DMS153 treated with DMSO at 0.1 percent for 48 hours (cell line): ENCODE measurements around the gene RNASE1.
"Not testable (repeated sequence)": the region's sequence is repeated elsewhere in the genome, so short reads cannot be mapped to it uniquely, and the experiment has no call there.

Source experiments
- DNase-seq: peaks from one replicate; lab custom pipeline; 2025; ENCODE audit not compliant: unreplicated experiment; lab: John Stamatoyannopoulos, UW

RNASE1 gene

DNA sequence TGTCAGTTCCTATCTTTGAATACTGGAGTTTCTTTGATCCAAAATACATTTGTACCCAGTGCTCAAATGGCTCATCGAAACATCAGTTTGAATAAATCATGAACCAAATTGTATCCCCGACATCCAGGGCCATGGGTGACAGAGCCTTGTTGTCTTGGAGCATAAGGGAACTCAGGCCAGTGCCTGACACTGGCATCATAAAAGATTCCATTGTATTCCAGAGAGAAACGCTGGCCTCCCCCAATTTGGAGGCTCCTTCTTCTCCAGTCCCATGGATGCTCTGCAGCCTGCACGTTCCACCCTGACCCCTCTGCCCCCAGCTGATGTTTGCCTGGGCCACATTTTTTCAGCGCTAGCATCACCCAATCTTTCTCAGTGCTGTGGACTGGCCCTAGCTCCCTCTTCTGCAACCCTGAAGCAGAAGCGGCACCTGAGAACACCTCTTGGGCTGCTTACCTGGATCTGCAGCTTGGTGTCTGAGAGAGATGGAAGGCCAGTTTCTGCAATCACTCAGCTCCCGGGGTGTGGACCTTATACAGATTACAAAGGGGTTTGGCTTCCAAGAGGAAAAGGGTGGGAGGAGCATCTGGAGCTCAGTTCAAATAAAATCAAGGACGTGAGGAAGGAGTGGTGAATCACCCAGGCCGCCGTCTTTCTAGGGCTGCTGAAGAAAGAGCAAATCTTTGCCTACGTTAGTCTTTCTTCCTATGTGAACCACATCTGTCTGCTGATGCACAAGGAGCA is at the start of gene RNASE1:
RNASE1 (minus strand) TSS at position 504 of the 744 bp plus-strand sequence. CDS start 776 bp downstream, outside the sequence.
- no peak for DNase-seq

DNA sequence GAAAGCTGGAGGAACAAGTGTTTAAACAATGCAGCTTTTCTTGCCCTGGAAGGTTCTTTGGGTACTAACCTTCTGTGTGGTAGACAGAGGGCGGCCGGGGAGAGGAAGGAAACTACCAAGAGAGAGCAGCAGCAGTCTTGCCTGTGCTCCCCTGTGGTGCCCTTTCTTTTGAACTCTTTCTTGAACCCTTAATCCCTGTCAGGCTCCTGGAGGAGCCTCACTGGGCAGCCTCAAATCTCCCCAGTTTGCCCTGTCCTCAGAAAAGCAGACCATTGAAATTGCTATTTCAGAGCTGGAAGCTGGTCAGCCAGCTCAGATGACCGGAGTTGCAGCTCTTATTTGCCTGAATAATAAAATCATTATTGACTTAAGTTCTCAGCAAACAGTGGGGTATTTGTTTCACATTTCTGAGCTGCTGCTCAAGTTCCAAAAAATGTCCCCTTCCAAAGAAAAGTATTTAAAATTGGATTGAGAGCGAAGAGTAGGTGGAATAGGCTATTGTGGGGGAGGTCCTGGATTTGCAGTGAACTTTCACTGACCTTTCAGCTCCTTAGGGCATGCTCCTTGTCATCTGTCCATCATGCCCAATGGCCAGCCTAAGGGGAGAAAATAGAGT is 46.4 kb upstream of the RNASE1 start:
- no peak for DNase-seq

- DNase-seq: no peak
Observed at GRCh38 chr14:20848316-20848954, 45.8 kb upstream of the RNASE1 start.

GRCh38 chr14:20846560-20846959 is 43.9 kb upstream of the RNASE1 start:
- no peak for DNase-seq

- no peak for DNase-seq
Observed at GRCh38 chr14:20841096-20841495, 38.5 kb upstream of the RNASE1 start.

DNA sequence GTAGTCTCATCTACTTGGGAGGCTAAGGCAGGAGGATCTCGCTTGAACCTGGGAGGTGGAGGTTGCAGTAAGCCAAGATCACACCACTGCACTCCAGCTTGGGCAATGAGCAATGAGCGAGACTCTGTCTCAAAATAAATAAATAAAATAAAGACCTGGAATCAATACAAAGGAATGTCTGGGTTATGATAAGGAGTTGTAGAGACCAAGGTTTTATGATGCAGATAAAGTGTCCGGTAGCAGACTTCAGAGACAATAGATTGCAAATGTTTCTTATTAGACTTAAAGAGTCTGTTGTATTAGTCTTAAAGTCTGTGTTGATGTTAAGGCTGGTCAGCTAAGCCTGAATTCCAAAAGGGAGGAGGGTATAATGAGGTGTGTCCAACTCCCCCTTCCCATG is 35.2 kb upstream of the RNASE1 start:
- no peak for DNase-seq

DNA sequence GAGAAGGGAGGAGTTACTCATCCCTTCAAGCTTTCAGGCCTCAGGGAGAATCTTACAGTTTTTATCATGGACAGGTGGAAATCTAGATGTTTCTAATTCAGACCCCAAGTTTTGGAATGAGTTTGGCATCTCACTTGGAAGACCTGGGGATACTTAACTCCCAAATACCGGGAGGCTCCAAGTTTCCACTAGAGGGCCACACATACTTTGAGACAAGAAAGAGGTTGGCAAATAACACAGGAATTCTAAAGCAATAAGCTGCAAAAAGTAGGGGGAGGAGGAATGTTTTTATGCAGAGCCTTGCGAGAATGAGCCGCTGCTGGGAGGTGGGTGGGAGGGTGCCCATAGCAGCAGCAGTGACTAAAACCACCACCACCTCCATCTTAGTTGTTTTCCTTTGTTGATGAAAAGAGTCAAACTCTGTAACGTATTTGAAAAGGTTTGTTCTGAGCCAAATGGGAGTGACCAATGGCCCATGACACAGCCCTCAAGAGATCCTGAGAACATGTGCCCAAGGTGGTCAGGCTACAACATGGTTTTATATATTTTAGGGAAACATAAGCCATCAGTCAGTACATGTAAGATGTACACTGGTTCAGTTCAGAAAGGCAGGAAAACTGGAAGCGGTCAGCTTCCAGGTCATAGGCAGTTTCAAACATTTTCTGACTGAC is 34.2 kb upstream of the RNASE1 start:
- DNase-seq: no peak

DNA sequence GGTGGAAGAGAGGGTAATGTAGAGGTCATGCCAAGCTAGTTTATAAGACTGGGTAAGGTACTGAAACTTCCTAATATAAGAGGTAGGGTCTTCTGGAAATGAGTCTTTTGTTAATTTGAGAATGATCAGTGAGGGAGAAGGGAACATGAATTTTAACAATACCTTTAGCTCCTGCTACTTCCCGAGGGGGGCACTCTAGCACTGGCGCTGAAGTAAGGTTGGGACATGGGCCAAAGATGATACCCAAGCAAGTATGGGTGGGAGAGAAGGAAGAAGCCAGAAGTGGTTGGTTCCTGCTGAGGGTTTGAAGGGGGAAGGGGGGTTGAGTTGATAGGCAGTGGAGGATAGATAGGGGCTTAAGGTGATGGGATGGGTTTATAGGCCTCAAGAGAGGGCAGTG is 32.3 kb upstream of the RNASE1 start:
- DNase-seq: no peak

- DNase-seq: no peak
Observed at GRCh38 chr14:20830831-20831230, 28.2 kb upstream of the RNASE1 start.

DNA sequence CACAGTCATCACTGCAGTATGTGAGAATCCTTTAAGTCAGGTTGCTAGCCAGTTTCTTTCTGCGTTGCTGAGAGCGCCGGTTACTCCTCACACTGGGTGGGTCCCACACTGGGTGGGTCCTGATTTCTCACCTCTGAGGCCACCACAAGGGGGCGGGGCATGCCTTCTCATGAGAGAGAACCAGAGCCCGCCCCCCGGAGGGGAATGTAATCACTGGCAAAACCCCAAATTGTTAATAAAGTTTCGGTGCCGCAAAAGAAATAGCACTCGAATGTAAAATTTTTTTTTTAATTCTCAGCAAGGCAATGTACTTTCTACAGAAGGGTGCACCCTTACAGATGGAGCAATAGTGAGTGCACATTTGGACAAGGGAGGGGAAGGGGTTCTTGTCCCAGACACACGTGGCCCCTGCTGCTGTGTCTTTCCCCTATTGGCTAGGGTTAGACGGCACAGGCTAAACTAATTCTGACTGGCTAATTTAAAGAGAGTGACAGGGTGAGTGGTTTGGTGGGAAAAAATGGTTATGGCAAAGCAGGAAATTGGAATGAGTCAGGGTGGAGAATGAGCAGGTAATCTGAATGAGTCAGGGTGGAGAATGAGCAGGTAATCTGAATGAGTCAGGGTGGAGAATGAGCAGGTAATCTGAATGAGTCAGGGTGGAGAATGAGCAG is 25.5 kb upstream of the RNASE1 start:
- not testable (repeated sequence) for DNase-seq

DNA sequence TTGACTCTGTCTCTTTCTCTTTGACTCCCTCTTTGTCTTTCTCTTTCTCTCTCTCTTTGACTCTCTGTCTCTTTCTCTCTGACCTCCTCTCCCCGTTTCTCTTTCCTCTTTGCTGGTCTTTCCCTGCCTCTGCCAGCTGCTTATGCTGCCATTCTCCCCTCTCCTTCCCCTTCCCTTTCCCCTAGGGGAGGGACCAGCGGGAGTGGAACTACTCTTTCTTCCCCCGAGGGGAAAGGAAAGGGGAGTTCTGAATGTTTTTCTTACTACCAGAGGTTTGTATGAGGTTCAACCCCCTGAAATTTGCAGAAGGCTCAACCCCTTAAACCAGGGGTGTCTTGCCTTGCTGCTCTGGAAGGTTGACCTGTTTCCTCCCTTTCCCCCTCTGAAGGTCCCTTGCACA is 24.7 kb upstream of the RNASE1 start:
- no peak for DNase-seq

GRCh38 chr14:20826666-20827065 is 24.0 kb upstream of the RNASE1 start:
- not testable (repeated sequence) for DNase-seq

DNA sequence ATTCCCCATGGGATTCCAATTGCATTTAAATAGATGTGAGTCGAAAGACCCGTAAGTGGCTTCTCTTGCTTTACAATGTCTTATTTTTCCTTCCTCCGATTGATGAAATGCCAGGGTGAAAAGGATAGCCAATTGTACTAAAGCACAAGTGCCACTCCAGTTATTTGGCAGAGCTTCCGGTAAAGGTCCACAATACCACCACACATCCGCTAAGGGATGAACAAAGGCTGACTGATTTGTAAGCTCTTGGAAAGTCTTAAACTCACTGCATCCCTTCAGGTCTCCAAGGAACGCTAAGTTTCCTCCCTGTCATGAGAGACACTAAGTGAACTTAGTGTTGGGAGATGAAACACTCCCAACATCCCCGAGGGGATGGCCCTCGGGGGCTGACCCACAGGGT is 21.2 kb upstream of the RNASE1 start:
- no peak for DNase-seq

- not testable (repeated sequence) for DNase-seq
Observed at GRCh38 chr14:20821521-20822108, 19.0 kb upstream of the RNASE1 start.

GRCh38 chr14:20820063-20820904 is 17.6 kb upstream of the RNASE1 start:
- no peak for DNase-seq

DNA sequence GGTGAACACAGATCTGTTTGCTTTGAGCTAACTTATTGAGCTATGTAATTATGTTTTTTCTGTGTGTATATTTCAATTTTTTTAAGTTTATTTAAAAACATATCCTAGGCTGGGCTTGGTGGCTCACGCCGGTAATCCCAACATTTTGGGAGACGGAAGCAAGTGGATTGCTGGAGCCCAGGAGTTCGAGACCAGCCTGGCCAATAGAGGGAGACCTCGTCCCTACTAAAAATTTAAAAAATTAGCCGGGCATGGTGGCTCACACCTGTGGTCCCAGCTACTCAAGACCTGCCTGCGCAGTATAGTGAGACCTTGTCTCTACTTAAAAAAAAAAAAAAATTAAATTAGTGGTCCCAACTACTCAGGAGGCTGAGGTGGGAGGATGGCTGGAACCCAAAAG is 16.2 kb upstream of the RNASE1 start:
- no peak for DNase-seq

- DNase-seq: not testable (repeated sequence)
Observed at GRCh38 chr14:20815946-20816345, 13.3 kb upstream of the RNASE1 start.

DNA sequence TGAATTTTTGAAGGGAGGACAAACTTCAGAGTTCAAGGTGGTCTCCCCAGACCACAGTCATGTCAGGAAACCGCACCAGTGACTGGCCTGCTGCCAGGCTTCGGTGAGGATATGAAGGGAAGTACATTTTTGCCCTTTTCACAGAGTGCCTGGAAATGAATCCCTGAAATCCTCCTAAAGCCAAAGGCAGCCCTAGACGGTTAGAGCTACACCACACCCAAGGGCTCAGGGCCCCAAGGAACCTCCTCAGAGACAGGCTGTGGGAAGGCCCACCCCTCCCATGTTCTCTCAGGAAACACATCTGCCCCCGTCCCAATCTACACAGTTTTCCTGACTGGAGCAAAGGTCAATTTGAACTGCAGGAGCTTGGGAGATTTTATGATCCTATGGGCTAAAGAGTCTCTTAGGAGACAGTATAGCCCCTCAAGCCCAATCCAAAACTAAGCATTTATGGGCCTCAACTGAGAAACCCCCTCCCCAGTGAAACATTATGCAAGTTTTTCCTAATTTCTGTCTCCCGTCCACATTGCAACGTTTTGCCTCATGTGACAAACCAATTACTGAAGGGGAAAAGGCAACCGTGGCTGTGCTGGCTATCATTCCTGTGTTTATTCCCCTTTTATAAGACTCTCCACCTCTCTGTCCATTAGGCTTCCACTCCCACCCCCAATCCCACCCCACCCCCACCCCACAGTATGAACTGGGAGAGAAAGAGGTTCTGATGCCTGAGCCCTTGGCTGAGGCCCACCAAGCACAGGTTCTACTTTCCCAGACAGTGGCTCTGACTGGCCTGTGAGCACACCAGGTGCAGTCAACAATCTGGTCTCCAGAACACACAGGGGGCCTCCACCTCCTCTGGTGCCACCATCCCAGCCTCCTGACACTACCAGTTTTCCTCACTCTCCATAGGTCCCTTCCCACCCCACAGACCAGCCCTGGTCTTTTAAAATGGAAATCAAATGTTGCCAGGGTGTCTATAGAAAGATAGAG is 9.6 kb upstream of the RNASE1 start:
- DNase-seq: no peak

GRCh38 chr14:20809917-20810316 is 7.3 kb upstream of the RNASE1 start:
- DNase-seq: no peak
